HCT116 (cell line): ENCODE measurements around the gene OSBPL5. TPM values are rescaled to one million over a fixed set of nuclear protein-coding genes. Genes with fewer than 3 reads are reported as not detected.

ENCODE experiments used
- ATAC-seq: fragments of 200-7000 bp; cut with Tn5 transposase; 2 replicates; pipeline ENCODE4 v1.9.1; 2020; ENCODE audit warnings: mild to moderate bottlenecking, moderate library complexity
- BruUV-seq: library from RNA; stranded (reverse); fragments of 400-500 nt; replicated peaks from 2 replicates; lab custom pipeline; 2021; lab: Mats Ljungman, UMichigan
- CTCF ChIA-PET: fragments of 300-600 bp; sonication (Branson Sonifier 250); formaldehyde crosslinking; loops from one replicate; lab custom pipeline; 2021; ENCODE audit warnings: antibody characterized with exemption; lab: Charles Lee
- POLR2A ChIA-PET: fragments of 300-600, 350-600 bp; sonication (Branson Sonifier 250); formaldehyde crosslinking; loops from one replicate; lab custom pipeline; 2021; ENCODE audit warnings: antibody characterized with exemption; lab: Charles Lee
- RAD21 ChIA-PET, 2 experiments: fragments of 300-600 bp; sonication (Branson Sonifier 250); formaldehyde crosslinking; loops; one replicate each; lab custom pipeline; 2023; ENCODE audit warnings: low total read pairs in 2 of 2; ENCODE audit not compliant: uncharacterized antibody in 2 of 2, unreplicated experiment in 2 of 2, low non-redundant PET in 1 of 2; lab: Charles Lee
- DNase-seq: peaks from one replicate; pipeline ENCODE4 v3.0.0-alpha.2; 2010; ENCODE audit warnings: low read depth, low spot score
- H2AFZ ChIP-seq: fragments of 200-600 bp; shearing (Covaris generic), sonication (generic); 2 replicates; pipeline ENCODE4 v1.6.1; 2017; ENCODE audit warnings: low read depth, mixed run types, mixed read lengths, antibody characterized with exemption, low read length; ENCODE audit not compliant: poor library complexity, severe bottlenecking
- H3K27ac ChIP-seq: 2 replicates; pipeline ENCODE4 v1.5.1; 2012; ENCODE audit warnings: low read depth, low read length
- H3K27me3 ChIP-seq: fragments of 200-600 bp; sonication (generic); 2 replicates; pipeline ENCODE4 v1.6.1; 2016; ENCODE audit warnings: mixed run types, low read length, mixed read lengths; ENCODE audit not compliant: insufficient read depth
- H3K36me3 ChIP-seq, 2 experiments: fragments of 200-500 bp in 1 of 2; fragments of 200-600 bp in 1 of 2; sonication (Bioruptor generic) in 1 of 2; sonication (generic) in 1 of 2; 2 replicates each; pipeline versions ENCODE4 v1.5.1 to v1.6.1; 2014 to 2016; ENCODE audit warnings: low read length in 2 of 2, inconsistent platforms in 1 of 2, mixed read lengths in 1 of 2, mixed run types in 1 of 2; ENCODE audit not compliant: insufficient read depth in 2 of 2, control insufficient read depth in 1 of 2
- H3K4me1 ChIP-seq, 2 experiments: fragments of 200-600 bp in 1 of 2; sonication (generic) in 1 of 2; 2 replicates each; pipeline versions ENCODE4 v1.5.1 to v1.6.1; 2012 to 2017; ENCODE audit warnings: low read length in 2 of 2, inconsistent platforms in 1 of 2, mild to moderate bottlenecking in 1 of 2, mixed read lengths in 1 of 2, mixed run types in 1 of 2, moderate library complexity in 1 of 2; ENCODE audit not compliant: insufficient read depth in 2 of 2, control insufficient read depth in 1 of 2
- H3K4me2 ChIP-seq: fragments of 200-600 bp; sonication (generic); 2 replicates; pipeline ENCODE4 v1.6.1; 2017; ENCODE audit warnings: mixed run types, low read length, mixed read lengths
- H3K4me3 ChIP-seq, 2 experiments: fragments of 200-600 bp in 1 of 2; sonication (generic) in 1 of 2; replicated peaks in 1 of 2; 2 replicates each; pipeline ENCODE4 v1.5.1; 2011 to 2016; ENCODE audit warnings: low read length in 2 of 2, control low read depth in 1 of 2, low read depth in 1 of 2, mild to moderate bottlenecking in 1 of 2, mixed read lengths in 1 of 2, mixed run types in 1 of 2
- H3K79me2 ChIP-seq: fragments of 200-600 bp; sonication (generic); 2 replicates; pipeline ENCODE4 v1.6.1; 2017; ENCODE audit warnings: mild to moderate bottlenecking, mixed run types, low read length, moderate library complexity, mixed read lengths; ENCODE audit not compliant: insufficient read depth
- H3K9ac ChIP-seq: fragments of 200-600 bp; sonication (generic); 2 replicates; pipeline ENCODE4 v1.6.1; 2016; ENCODE audit warnings: low read length, mixed read lengths
- H3K9me2 ChIP-seq: fragments of 200-600 bp; sonication (generic), shearing (Covaris generic); 2 replicates; pipeline ENCODE4 v1.6.1; 2017; ENCODE audit warnings: mixed run types, mild to moderate bottlenecking, moderate library complexity; ENCODE audit not compliant: insufficient read depth
- H3K9me3 ChIP-seq, 2 experiments: fragments of 200-500 bp in 1 of 2; fragments of 200-600 bp in 1 of 2; sonication (Bioruptor generic) in 1 of 2; sonication (generic) in 1 of 2; 2 replicates each; pipeline ENCODE4 v1.6.1; 2014 to 2017; ENCODE audit warnings: low read length in 2 of 2, mixed read lengths in 2 of 2, inconsistent platforms in 1 of 2, low read depth in 1 of 2, mild to moderate bottlenecking in 1 of 2, mixed run types in 1 of 2, moderate library complexity in 1 of 2; ENCODE audit not compliant: control insufficient read depth in 1 of 2, insufficient read depth in 1 of 2
- H4K20me1 ChIP-seq: fragments of 200-600 bp; sonication (generic), shearing (Covaris generic); 2 replicates; pipeline ENCODE4 v1.6.1; 2017; ENCODE audit warnings: mixed run types, mild to moderate bottlenecking, moderate library complexity; ENCODE audit not compliant: insufficient read depth
- CBX3 ChIP-seq: IDR thresholded peaks from 2 replicates; pipeline ENCODE4 v1.6.1; 2012; ENCODE audit warnings: low read depth
- CEBPB ChIP-seq: IDR thresholded peaks from 2 replicates; pipeline ENCODE4 v1.6.1; 2012; ENCODE audit warnings: low read depth
- EGR1 ChIP-seq: IDR thresholded peaks from 2 replicates; pipeline ENCODE4 v1.6.1; 2012; ENCODE audit warnings: low read depth
- ELF1 ChIP-seq: IDR thresholded peaks from 2 replicates; pipeline ENCODE4 v1.6.1; 2012; ENCODE audit warnings: low read depth, borderline replicate concordance
- EZH2 ChIP-seq: fragments of 200-600 bp; sonication (generic); IDR thresholded peaks from 2 replicates; pipeline ENCODE4 v1.6.1; 2017; ENCODE audit warnings: antibody characterized with exemption, mixed run types
- JUND ChIP-seq: IDR thresholded peaks from 2 replicates; pipeline ENCODE4 v1.6.1; 2012
- POLR2A ChIP-seq: IDR thresholded peaks from 2 replicates; pipeline ENCODE4 v1.7.0; 2011; ENCODE audit warnings: borderline replicate concordance; ENCODE audit not compliant: insufficient read depth, insufficient read length; ENCODE audit errors: extremely low read depth
- POLR2AphosphoS5 ChIP-seq: IDR thresholded peaks from 2 replicates; pipeline ENCODE4 v1.6.1; 2011; ENCODE audit warnings: mild to moderate bottlenecking, low read depth, low read length, moderate library complexity
- RAD21 ChIP-seq: IDR thresholded peaks from 2 replicates; pipeline ENCODE4 v1.6.1; 2012; ENCODE audit warnings: low read depth, mild to moderate bottlenecking
- SIN3A ChIP-seq: IDR thresholded peaks from 2 replicates; pipeline ENCODE4 v1.6.1; 2012; ENCODE audit warnings: low read depth
- SP1 ChIP-seq: IDR thresholded peaks from 2 replicates; pipeline ENCODE4 v1.6.1; 2012; ENCODE audit warnings: low read depth
- SRF ChIP-seq: IDR thresholded peaks from 2 replicates; pipeline ENCODE4 v1.6.1; 2012; ENCODE audit warnings: low read depth
- TCF7L2 ChIP-seq: IDR thresholded peaks from 2 replicates; pipeline ENCODE4 v1.7.0; 2011; ENCODE audit warnings: borderline replicate concordance, inconsistent platforms; ENCODE audit not compliant: insufficient read depth, insufficient read length; ENCODE audit errors: extremely low read depth
- YY1 ChIP-seq: IDR thresholded peaks from 2 replicates; pipeline ENCODE4 v1.6.1; 2011; ENCODE audit warnings: low read length, low read depth, moderate library complexity, mild to moderate bottlenecking; ENCODE audit not compliant: insufficient replicate concordance; ENCODE audit errors: extremely low read depth
- ZFX ChIP-seq: fragments of 450-650 bp; IDR thresholded peaks from 2 replicates; pipeline ENCODE4 v1.6.1; 2017
- ZNF274 ChIP-seq: fragments of 200-500 bp; sonication (Bioruptor generic); IDR thresholded peaks from 2 replicates; pipeline ENCODE4 v1.6.1; 2014; ENCODE audit warnings: mild to moderate bottlenecking, low read depth, low read length, inconsistent platforms
- intact Hi-C: fragments of 100-400 bp; cut with micrococcal nuclease; formaldehyde crosslinking; loops from 2 replicates; pipeline ENCODE4 v1.10.0; 2022
- total RNA-seq: library from RNA; stranded (reverse); gene quantifications from one replicate; pipeline ENCODE4 v1.2.1, GENCODE V29; 2021; ENCODE audit not compliant: unreplicated experiment
- TF ChIP-seq, protein P1 (sequence below): IDR thresholded peaks from 2 replicates; pipeline ENCODE4 v1.6.1; 2011; ENCODE audit warnings: mild to moderate bottlenecking, low read length, moderate library complexity; ENCODE audit not compliant: insufficient replicate concordance; ENCODE audit errors: extremely low read depth
- TF ChIP-seq, protein P2 (sequence below): IDR thresholded peaks from 2 replicates; pipeline ENCODE4 v1.6.1; 2012
- TF ChIP-seq, protein P3 (sequence below), 3 experiments: fragments of 200-600 bp in 1 of 3; sonication (generic) in 1 of 3; IDR thresholded peaks in 2 of 3; conservative IDR thresholded peaks in 1 of 3; 2 replicates each; pipeline ENCODE4 v1.5.1; 2012 to 2017; ENCODE audit warnings: low read depth in 2 of 3, low read length in 2 of 3, antibody characterized with exemption in 1 of 3, borderline replicate concordance in 1 of 3, control low read depth in 1 of 3, mild to moderate bottlenecking in 1 of 3, mixed read lengths in 1 of 3, mixed run types in 1 of 3, moderate library complexity in 1 of 3; ENCODE audit not compliant: insufficient read depth in 1 of 3
- TF ChIP-seq, protein P4 (sequence below): IDR thresholded peaks from 2 replicates; pipeline ENCODE4 v1.6.1; 2012

The OSBPL5 gene
- total RNA-seq, 1 experiment from 2014 or later, result 44.2 TPM

DNA sequence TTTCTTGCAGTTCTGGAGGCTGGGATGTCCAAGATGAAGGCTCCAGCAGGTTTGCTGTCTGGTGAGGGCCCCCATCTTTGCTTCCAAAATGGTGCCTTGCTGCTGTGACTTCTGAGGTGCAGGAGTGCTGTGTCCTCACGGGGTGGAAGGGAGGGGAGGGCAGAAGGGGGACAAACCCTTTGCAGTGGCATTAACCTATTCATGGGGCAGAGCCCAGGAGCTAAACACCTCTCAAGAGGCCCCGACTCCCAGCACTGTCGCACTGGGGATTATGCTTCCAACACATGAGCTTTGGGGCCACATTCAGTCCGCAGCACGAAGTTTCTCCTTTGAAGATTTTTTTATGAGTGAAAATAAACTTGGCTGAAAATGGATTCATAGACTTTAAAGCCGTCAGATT is 25.5 kb upstream of the OSBPL5 start:
- no peaks in the 10 kb centered on the region for H3K79me2 ChIP-seq
- no peak overlapping the region for H3K4me2 ChIP-seq
- RAD21 ChIA-PET, result no interaction called here
- CTCF ChIA-PET, result no interaction called here
- H3K9ac ChIP-seq, result no peak overlapping the region
- POLR2A ChIA-PET, result no interaction called here
- no peaks in the 10 kb centered on the region for H4K20me1 ChIP-seq
- no peaks in the 10 kb centered on the region for H3K27me3 ChIP-seq
- no peaks in the 10 kb centered on the region for H3K4me1 ChIP-seq
- TF ChIP-seq POLR2A, result no peak
- TF ChIP-seq EGR1, result no peak
- no peak for TF ChIP-seq RAD21
- TF ChIP-seq, protein P1, sequence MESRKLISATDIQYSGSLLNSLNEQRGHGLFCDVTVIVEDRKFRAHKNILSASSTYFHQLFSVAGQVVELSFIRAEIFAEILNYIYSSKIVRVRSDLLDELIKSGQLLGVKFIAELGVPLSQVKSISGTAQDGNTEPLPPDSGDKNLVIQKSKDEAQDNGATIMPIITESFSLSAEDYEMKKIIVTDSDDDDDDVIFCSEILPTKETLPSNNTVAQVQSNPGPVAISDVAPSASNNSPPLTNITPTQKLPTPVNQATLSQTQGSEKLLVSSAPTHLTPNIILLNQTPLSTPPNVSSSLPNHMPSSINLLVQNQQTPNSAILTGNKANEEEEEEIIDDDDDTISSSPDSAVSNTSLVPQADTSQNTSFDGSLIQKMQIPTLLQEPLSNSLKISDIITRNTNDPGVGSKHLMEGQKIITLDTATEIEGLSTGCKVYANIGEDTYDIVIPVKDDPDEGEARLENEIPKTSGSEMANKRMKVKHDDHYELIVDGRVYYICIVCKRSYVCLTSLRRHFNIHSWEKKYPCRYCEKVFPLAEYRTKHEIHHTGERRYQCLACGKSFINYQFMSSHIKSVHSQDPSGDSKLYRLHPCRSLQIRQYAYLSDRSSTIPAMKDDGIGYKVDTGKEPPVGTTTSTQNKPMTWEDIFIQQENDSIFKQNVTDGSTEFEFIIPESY, result no peak
- TF ChIP-seq JUND, result no peak
- TF ChIP-seq POLR2AphosphoS5, result no peak
- no peak for TF ChIP-seq ELF1
- TF ChIP-seq SRF, result no peak
- TF ChIP-seq SP1, result no peak
- TF ChIP-seq, protein P2, sequence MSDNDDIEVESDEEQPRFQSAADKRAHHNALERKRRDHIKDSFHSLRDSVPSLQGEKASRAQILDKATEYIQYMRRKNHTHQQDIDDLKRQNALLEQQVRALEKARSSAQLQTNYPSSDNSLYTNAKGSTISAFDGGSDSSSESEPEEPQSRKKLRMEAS, result no peak
- no peak for TF ChIP-seq YY1
- TF ChIP-seq, protein P3, sequence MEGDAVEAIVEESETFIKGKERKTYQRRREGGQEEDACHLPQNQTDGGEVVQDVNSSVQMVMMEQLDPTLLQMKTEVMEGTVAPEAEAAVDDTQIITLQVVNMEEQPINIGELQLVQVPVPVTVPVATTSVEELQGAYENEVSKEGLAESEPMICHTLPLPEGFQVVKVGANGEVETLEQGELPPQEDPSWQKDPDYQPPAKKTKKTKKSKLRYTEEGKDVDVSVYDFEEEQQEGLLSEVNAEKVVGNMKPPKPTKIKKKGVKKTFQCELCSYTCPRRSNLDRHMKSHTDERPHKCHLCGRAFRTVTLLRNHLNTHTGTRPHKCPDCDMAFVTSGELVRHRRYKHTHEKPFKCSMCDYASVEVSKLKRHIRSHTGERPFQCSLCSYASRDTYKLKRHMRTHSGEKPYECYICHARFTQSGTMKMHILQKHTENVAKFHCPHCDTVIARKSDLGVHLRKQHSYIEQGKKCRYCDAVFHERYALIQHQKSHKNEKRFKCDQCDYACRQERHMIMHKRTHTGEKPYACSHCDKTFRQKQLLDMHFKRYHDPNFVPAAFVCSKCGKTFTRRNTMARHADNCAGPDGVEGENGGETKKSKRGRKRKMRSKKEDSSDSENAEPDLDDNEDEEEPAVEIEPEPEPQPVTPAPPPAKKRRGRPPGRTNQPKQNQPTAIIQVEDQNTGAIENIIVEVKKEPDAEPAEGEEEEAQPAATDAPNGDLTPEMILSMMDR (IDR thresholded peaks at IDR 0.05 in 2 of 3, conservative IDR thresholded peaks at IDR 0.05 in 1 of 3; ENCODE audit: borderline replicate concordance in 1 of 3, insufficient read depth in 1 of 3, low read depth in 2 of 3, low read length in 2 of 3), result no peak
- TF ChIP-seq SIN3A, result no peak
- no peak for TF ChIP-seq TCF7L2
- no peak for TF ChIP-seq EZH2
- no peak for TF ChIP-seq ZFX
- TF ChIP-seq, protein P4, sequence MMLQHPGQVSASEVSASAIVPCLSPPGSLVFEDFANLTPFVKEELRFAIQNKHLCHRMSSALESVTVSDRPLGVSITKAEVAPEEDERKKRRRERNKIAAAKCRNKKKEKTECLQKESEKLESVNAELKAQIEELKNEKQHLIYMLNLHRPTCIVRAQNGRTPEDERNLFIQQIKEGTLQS, result no peak
- TF ChIP-seq CBX3, result no peak
- no peak for TF ChIP-seq CEBPB
- no peak for TF ChIP-seq ZNF274
- H2AFZ ChIP-seq, result no peak overlapping the region
- H3K9me2 ChIP-seq, result no peaks in the 10 kb centered on the region
- ATAC-seq (no peak), DNase-seq (no peak)
- no peak overlapping the region for H3K27ac ChIP-seq
- intact Hi-C loops, result no loop called here
- no peak overlapping the region for H3K4me3 ChIP-seq
- no TSS peak for BruUV-seq
- no peaks in the 10 kb centered on the region for H3K36me3 ChIP-seq
- H3K9me3 ChIP-seq, result no peaks in the 10 kb centered on the region
